GM12878 (cell line): Measurements from ENCODE around the gene CDH4. TPM values are rescaled to one million over a fixed set of nuclear protein-coding genes. Genes with fewer than 3 reads are reported as not detected.

Experiments
- ATAC-seq: fragments of 200-7000 bp; cut with Tn5 transposase; 3 replicates; pipeline ENCODE4 v1.9.1; 2020; ENCODE audit warnings: mild to moderate bottlenecking, moderate library complexity
- BruUV-seq: library from RNA; stranded (reverse); fragments of 400-500 nt; replicated peaks from 2 replicates; lab custom pipeline; 2021; lab: Mats Ljungman, UMichigan
- CTCF ChIA-PET: fragments of 300-600 bp; sonication (Branson Sonifier 250); formaldehyde crosslinking; extraction: SDS; loops from one replicate; lab custom pipeline; 2021; ENCODE audit warnings: inconsistent platforms; lab: Yijun Ruan, JAX
- POLR2A ChIA-PET: fragments of 350-600 bp; formaldehyde crosslinking; extraction: SDS; loops from one replicate; lab custom pipeline; 2021; ENCODE audit warnings: inconsistent platforms; lab: Charles Lee
- RAD21 ChIA-PET: fragments of 300-600 bp; sonication (Branson Sonifier 250); formaldehyde crosslinking; loops from one replicate; lab custom pipeline; 2023; ENCODE audit warnings: antibody characterized with exemption; ENCODE audit not compliant: unreplicated experiment; lab: Charles Lee
- SMC1A ChIA-PET: fragments of 300-600 bp; sonication (Branson Sonifier 250); formaldehyde crosslinking; loops from one replicate; lab custom pipeline; 2023; ENCODE audit not compliant: unreplicated experiment, uncharacterized antibody; lab: Charles Lee
- DNase-seq: peaks from one replicate; pipeline ENCODE4 v3.0.0-alpha.2; 2011; ENCODE audit warnings: low read depth, low spot score
- FAIRE-seq: peaks from 3 replicates; lab custom pipeline; 2011; peaks lifted over from hg19 to GRCh38; lab: Jason Lieb, UNC
- H2AFZ ChIP-seq: 2 replicates; pipeline ENCODE4 v1.6.0; 2011; ENCODE audit warnings: low read depth, low read length, control low read depth; ENCODE audit not compliant: control insufficient read depth
- H3K27ac ChIP-seq: 2 replicates; pipeline ENCODE4 v1.5.1; 2011; ENCODE audit warnings: control low read depth; ENCODE audit not compliant: control insufficient read depth, insufficient read depth
- H3K27me3 ChIP-seq, 2 experiments: replicated peaks in 1 of 2; 2 replicates each; pipeline versions ENCODE4 v1.6.0 to v1.6.1; 2011; ENCODE audit warnings: low read length in 1 of 2; ENCODE audit not compliant: control insufficient read depth in 2 of 2, insufficient read depth in 2 of 2
- H3K36me3 ChIP-seq, 2 experiments: 2 replicates each; pipeline ENCODE4 v1.5.1; 2011; ENCODE audit warnings: low read length in 1 of 2; ENCODE audit not compliant: control insufficient read depth in 2 of 2, insufficient read depth in 2 of 2
- H3K4me1 ChIP-seq: 2 replicates; pipeline ENCODE4 v1.6.1; 2011; ENCODE audit warnings: mild to moderate bottlenecking, low read length, moderate library complexity, mixed read lengths; ENCODE audit not compliant: control insufficient read depth, insufficient read depth
- H3K4me2 ChIP-seq: 2 replicates; pipeline ENCODE4 v1.6.0; 2011; ENCODE audit warnings: control low read depth; ENCODE audit not compliant: control insufficient read depth, insufficient read depth
- H3K4me3 ChIP-seq: fragments of 200-600 bp; sonication (generic); 2 replicates; pipeline ENCODE4 v1.5.1; 2016
- H3K79me2 ChIP-seq: 2 replicates; pipeline ENCODE4 v1.6.0; 2011; ENCODE audit warnings: low read length; ENCODE audit not compliant: control insufficient read depth, insufficient read depth
- H3K9ac ChIP-seq: 2 replicates; pipeline ENCODE4 v1.8.0; 2011; ENCODE audit warnings: low read length, control low read depth, mixed read lengths; ENCODE audit not compliant: control insufficient read depth, insufficient read depth
- H3K9me3 ChIP-seq: replicated peaks from 3 replicates; pipeline ENCODE4 v1.5.1; 2011; ENCODE audit warnings: mild to moderate bottlenecking, low read length; ENCODE audit not compliant: control insufficient read depth, insufficient read depth
- H4K20me1 ChIP-seq: 2 replicates; pipeline ENCODE4 v1.6.0; 2011; ENCODE audit not compliant: control insufficient read depth, insufficient read depth
- ASH2L ChIP-seq: fragments of 300-600, 200-600 bp; sonication (generic); IDR thresholded peaks from 2 replicates; pipeline ENCODE4 v1.6.1; 2017; ENCODE audit warnings: low read depth, mild to moderate bottlenecking, borderline replicate concordance
- BHLHE40 ChIP-seq, 2 experiments: fragments of 450-650 bp in 1 of 2; IDR thresholded peaks; 2 replicates each; pipeline ENCODE4 v1.6.1; 2011 to 2017; ENCODE audit warnings: low read depth in 2 of 2, borderline replicate concordance in 1 of 2, improper control_type of control experiment in 1 of 2, low read length in 1 of 2, mild to moderate bottlenecking in 1 of 2
- E2F8 ChIP-seq: fragments of 450-650 bp; IDR thresholded peaks from 2 replicates; pipeline ENCODE4 v1.6.1; 2018; ENCODE audit warnings: mild to moderate bottlenecking, low read depth, moderate library complexity; ENCODE audit not compliant: partially characterized antibody
- KDM1A ChIP-seq: fragments of 200-600 bp; sonication (generic); IDR thresholded peaks from 2 replicates; pipeline ENCODE4 v1.6.1; 2016; ENCODE audit warnings: borderline replicate concordance
- POU2F2 ChIP-seq: IDR thresholded peaks from 3 replicates; pipeline ENCODE4 v1.6.1; 2011; ENCODE audit warnings: low read depth, mild to moderate bottlenecking, low read length, borderline replicate concordance
- whole genome bisulfite sequencing: methylation state at CpG from one replicate; pipeline ENCODE4 v1.1.6; 2016; ENCODE audit warnings: low lambda C conversion rate; ENCODE audit not compliant: insufficient replicate concordance, insufficient coverage; ENCODE audit errors: missing lambda C conversion rate; 5-methylcytosine and 5-hydroxymethylcytosine counted together
- in situ Hi-C: fragments of 300-500 bp; cut with MboI; formaldehyde crosslinking; loops from 9 replicates; pipeline ENCODE4 v1.14.3; 2018; ENCODE audit warnings: mixed read lengths
- intact Hi-C: fragments of 100-400 bp; cut with micrococcal nuclease; formaldehyde crosslinking; loops from one replicate; pipeline ENCODE4 v1.14.2; 2022; ENCODE audit not compliant: unreplicated experiment
- polyA plus RNA-seq, 11 experiments: library from polyadenylated mRNA; depleted of rRNA in 4 of 11; unstranded in 6 of 11; stranded (reverse) in 5 of 11; fragments of >200 nt; fragmentation: Nextera tagmentation in 4 of 11; fragmentation: Illumina TruSeq in 1 of 11; extraction: Ambion mirVana in 4 of 11; extraction: Trizol in 1 of 11; gene quantifications; 1 replicate in 1 of 11; 2 replicates in 10 of 11; pipeline versions ENCODE4 v1.2.1 to v1.2.3, GENCODE V29; 2011 to 2016; ENCODE audit warnings: inconsistent platforms in 2 of 11, missing spikeins in 2 of 11, low read depth in 1 of 11
- total RNA-seq, 4 experiments: library from RNA; depleted of rRNA in 3 of 4; stranded (reverse); fragments of >200 nt in 3 of 4; fragmentation: Illumina TruSeq in 1 of 4; extraction: Trizol in 1 of 4; gene quantifications; 2 replicates each; pipeline versions ENCODE4 v1.2.1 to v1.2.3, GENCODE V29; 2013 to 2021
- TF ChIP-seq, protein P1 (sequence below): fragments of 450-650 bp; formaldehyde crosslinking; IDR thresholded peaks from 2 replicates; pipeline ENCODE4 v1.5.0; 2022; ENCODE audit warnings: mild to moderate bottlenecking, missing genetic modification characterization
- TF ChIP-seq, protein P2 (sequence below): IDR thresholded peaks from 2 replicates; pipeline ENCODE4 v1.6.1; 2012; ENCODE audit warnings: improper control_type of control experiment, low read depth, low read length; ENCODE audit not compliant: insufficient replicate concordance
- TF ChIP-seq, protein P3 (sequence below): IDR thresholded peaks from 2 replicates; pipeline ENCODE4 v1.6.1; 2012; ENCODE audit warnings: low read depth, low read length, improper control_type of control experiment

The CDH4 gene
- total and polyA plus RNA-seq, 10 of the 15 experiments (the other 5 are each of a cell fraction or from before 2014, with no cell fraction given): not detected

- no peak for FAIRE-seq
- BruUV-seq: no TSS peak
- CTCF ChIA-PET: no interaction called here
- Histone ChIP-seq H3K27me3 (no peaks in the 10 kb centered on the region), H2AFZ (no peak overlapping the region), H3K36me3 (no peaks in the 10 kb centered on the region), H3K4me3 (no peak overlapping the region), H3K79me2 (no peaks in the 10 kb centered on the region), H4K20me1 (no peaks in the 10 kb centered on the region), H3K4me1 (no peaks in the 10 kb centered on the region), H3K27ac (no peak overlapping the region), H3K9ac (no peak overlapping the region), H3K9me3 (no peaks in the 10 kb centered on the region), H3K4me2 (no peak overlapping the region)
- POLR2A ChIA-PET: no interaction called here
- RAD21 ChIA-PET: no interaction called here
- no peak for DNase-seq
- intact Hi-C loops: no loop called here
- SMC1A ChIA-PET: no interaction called here
- WGBS: 37% methylated on average over 8 of the region's 8 CpGs
- in situ Hi-C loops: no loop called here
- no peak for ATAC-seq
- TF ChIP-seq E2F8 (no peak), BHLHE40 (IDR thresholded peaks at IDR 0.05; ENCODE audit: borderline replicate concordance in 1 of 2, low read depth in 2 of 2, low read length in 1 of 2) (no peak), POU2F2 (no peak), ASH2L (no peak), KDM1A (no peak)
- TF ChIP-seq, protein P1, sequence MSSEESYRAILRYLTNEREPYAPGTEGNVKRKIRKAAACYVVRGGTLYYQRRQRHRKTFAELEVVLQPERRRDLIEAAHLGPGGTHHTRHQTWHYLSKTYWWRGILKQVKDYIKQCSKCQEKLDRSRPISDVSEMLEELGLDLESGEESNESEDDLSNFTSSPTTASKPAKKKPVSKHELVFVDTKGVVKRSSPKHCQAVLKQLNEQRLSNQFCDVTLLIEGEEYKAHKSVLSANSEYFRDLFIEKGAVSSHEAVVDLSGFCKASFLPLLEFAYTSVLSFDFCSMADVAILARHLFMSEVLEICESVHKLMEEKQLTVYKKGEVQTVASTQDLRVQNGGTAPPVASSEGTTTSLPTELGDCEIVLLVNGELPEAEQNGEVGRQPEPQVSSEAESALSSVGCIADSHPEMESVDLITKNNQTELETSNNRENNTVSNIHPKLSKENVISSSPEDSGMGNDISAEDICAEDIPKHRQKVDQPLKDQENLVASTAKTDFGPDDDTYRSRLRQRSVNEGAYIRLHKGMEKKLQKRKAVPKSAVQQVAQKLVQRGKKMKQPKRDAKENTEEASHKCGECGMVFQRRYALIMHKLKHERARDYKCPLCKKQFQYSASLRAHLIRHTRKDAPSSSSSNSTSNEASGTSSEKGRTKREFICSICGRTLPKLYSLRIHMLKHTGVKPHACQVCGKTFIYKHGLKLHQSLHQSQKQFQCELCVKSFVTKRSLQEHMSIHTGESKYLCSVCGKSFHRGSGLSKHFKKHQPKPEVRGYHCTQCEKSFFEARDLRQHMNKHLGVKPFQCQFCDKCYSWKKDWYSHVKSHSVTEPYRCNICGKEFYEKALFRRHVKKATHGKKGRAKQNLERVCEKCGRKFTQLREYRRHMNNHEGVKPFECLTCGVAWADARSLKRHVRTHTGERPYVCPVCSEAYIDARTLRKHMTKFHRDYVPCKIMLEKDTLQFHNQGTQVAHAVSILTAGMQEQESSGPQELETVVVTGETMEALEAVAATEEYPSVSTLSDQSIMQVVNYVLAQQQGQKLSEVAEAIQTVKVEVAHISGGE (CRISPR knock-in tag): no peak
- TF ChIP-seq, protein P2, sequence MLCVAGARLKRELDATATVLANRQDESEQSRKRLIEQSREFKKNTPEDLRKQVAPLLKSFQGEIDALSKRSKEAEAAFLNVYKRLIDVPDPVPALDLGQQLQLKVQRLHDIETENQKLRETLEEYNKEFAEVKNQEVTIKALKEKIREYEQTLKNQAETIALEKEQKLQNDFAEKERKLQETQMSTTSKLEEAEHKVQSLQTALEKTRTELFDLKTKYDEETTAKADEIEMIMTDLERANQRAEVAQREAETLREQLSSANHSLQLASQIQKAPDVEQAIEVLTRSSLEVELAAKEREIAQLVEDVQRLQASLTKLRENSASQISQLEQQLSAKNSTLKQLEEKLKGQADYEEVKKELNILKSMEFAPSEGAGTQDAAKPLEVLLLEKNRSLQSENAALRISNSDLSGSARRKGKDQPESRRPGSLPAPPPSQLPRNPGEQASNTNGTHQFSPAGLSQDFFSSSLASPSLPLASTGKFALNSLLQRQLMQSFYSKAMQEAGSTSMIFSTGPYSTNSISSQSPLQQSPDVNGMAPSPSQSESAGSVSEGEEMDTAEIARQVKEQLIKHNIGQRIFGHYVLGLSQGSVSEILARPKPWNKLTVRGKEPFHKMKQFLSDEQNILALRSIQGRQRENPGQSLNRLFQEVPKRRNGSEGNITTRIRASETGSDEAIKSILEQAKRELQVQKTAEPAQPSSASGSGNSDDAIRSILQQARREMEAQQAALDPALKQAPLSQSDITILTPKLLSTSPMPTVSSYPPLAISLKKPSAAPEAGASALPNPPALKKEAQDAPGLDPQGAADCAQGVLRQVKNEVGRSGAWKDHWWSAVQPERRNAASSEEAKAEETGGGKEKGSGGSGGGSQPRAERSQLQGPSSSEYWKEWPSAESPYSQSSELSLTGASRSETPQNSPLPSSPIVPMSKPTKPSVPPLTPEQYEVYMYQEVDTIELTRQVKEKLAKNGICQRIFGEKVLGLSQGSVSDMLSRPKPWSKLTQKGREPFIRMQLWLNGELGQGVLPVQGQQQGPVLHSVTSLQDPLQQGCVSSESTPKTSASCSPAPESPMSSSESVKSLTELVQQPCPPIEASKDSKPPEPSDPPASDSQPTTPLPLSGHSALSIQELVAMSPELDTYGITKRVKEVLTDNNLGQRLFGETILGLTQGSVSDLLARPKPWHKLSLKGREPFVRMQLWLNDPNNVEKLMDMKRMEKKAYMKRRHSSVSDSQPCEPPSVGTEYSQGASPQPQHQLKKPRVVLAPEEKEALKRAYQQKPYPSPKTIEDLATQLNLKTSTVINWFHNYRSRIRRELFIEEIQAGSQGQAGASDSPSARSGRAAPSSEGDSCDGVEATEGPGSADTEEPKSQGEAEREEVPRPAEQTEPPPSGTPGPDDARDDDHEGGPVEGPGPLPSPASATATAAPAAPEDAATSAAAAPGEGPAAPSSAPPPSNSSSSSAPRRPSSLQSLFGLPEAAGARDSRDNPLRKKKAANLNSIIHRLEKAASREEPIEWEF: no peak
- TF ChIP-seq, protein P3, sequence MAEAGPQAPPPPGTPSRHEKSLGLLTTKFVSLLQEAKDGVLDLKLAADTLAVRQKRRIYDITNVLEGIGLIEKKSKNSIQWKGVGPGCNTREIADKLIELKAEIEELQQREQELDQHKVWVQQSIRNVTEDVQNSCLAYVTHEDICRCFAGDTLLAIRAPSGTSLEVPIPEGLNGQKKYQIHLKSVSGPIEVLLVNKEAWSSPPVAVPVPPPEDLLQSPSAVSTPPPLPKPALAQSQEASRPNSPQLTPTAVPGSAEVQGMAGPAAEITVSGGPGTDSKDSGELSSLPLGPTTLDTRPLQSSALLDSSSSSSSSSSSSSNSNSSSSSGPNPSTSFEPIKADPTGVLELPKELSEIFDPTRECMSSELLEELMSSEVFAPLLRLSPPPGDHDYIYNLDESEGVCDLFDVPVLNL: no peak
Measured at GRCh38 chr20:61649860-61650162, 397.8 kb downstream of the CDH4 start.
